ENCODE results near the gene RYR1. TPM values are rescaled to one million over a fixed set of nuclear protein-coding genes. Genes with fewer than 3 reads are reported as not detected.
"Not testable (repeated sequence)": the region's sequence is repeated elsewhere in the genome, so short reads cannot be mapped to it uniquely, and the experiment has no call there.

Gene RYR1
- total RNA-seq, 4 donors from 2014 or later: 8.4 to 35.1 (median 16.6) TPM

GRCh38 chr19:38565691-38566105 is 132.2 kb downstream of the RYR1 start:
- 39 to 44% methylated on average over 21 of the region's 21 CpGs for WGBS, 2 donors
- no peak for TF ChIP-seq POLR2A (IDR thresholded peaks at IDR 0.05)
- TF ChIP-seq CTCF (IDR thresholded peaks at IDR 0.05): no peak
- intact Hi-C loops (cut with DNase I; ENCODE audit: low total_unique reads): no loop called here
- H3K4me3 ChIP-seq (ENCODE audit: low read depth, poor library complexity, severe bottlenecking): no peak overlapping the region
- DNase-seq (ENCODE audit: low spot score in 2 of 2): no peak

GRCh38 chr19:38569368-38569983 is 136.0 kb downstream of the RYR1 start:
- TF ChIP-seq CTCF (IDR thresholded peaks at IDR 0.05) (no peak), POLR2A (IDR thresholded peaks at IDR 0.05) (no peak)
- intact Hi-C loops (cut with DNase I; ENCODE audit: low total_unique reads): no loop called here
- 78 to 85% methylated on average over 6 of the region's 6 CpGs for WGBS, 2 donors

GRCh38 chr19:38571682-38572081 is 138.2 kb downstream of the RYR1 start:
- DNase-seq (ENCODE audit: low spot score in 2 of 2): no peak
- intact Hi-C loops (cut with DNase I; ENCODE audit: low total_unique reads): no loop called here
- no peak overlapping the region for H3K4me3 ChIP-seq (ENCODE audit: low read depth, poor library complexity, severe bottlenecking)
- WGBS, 2 donors: 92 to 94% methylated on average over 2 of the region's 2 CpGs
- no peak for TF ChIP-seq CTCF (IDR thresholded peaks at IDR 0.05)
- no peak for TF ChIP-seq POLR2A (IDR thresholded peaks at IDR 0.05)

More at GRCh38 chr19:38569368-38569983, 136.0 kb downstream of the RYR1 start:
- DNase-seq (ENCODE audit: low spot score in 2 of 2): no peak
- H3K4me3 ChIP-seq (ENCODE audit: low read depth, poor library complexity, severe bottlenecking): no peak overlapping the region

- WGBS, 2 donors: 87 to 92% methylated on average over 11 of the region's 11 CpGs
- intact Hi-C loops (cut with DNase I; ENCODE audit: low total_unique reads): no loop called here
Observed at GRCh38 chr19:38577826-38578225, 144.3 kb downstream of the RYR1 start.

GRCh38 chr19:38579304-38579703 is 145.8 kb downstream of the RYR1 start:
- WGBS, 2 donors: 37 to 70% methylated on average over 6 of the region's 6 CpGs
- intact Hi-C loops (cut with DNase I; ENCODE audit: low total_unique reads); H3K4me3 ChIP-seq (ENCODE audit: low read depth, poor library complexity, severe bottlenecking); DNase-seq (ENCODE audit: low spot score in 2 of 2): not testable (repeated sequence)

More at GRCh38 chr19:38577826-38578225, 144.3 kb downstream of the RYR1 start:
- no peak for DNase-seq (ENCODE audit: low spot score in 2 of 2)
- H3K4me3 ChIP-seq (ENCODE audit: low read depth, poor library complexity, severe bottlenecking): no peak overlapping the region
- TF ChIP-seq POLR2A (IDR thresholded peaks at IDR 0.05): no peak
- TF ChIP-seq CTCF (IDR thresholded peaks at IDR 0.05): no peak

- intact Hi-C loops (cut with DNase I; ENCODE audit: low total_unique reads): no loop called here
- no peak overlapping the region for H3K4me3 ChIP-seq (ENCODE audit: low read depth, poor library complexity, severe bottlenecking)
- TF ChIP-seq CTCF (IDR thresholded peaks at IDR 0.05) (no peak), POLR2A (IDR thresholded peaks at IDR 0.05) (no peak)
- 87 to 91% methylated on average over 15 of the region's 15 CpGs for WGBS, 2 donors
- DNase-seq (ENCODE audit: low spot score in 2 of 2): no peak
Observed at GRCh38 chr19:38580080-38580479, 146.6 kb downstream of the RYR1 start.

All from lower leg skin (tissue), 4 donors.